ENCODE data around the gene USP46. TPM values are rescaled to one million over a fixed set of nuclear protein-coding genes. Genes with fewer than 3 reads are reported as not detected.

Gene USP46
- total and polyA plus RNA-seq, 2 of the 13 experiments (the other 11 are each of a cell fraction or from before 2014, with no cell fraction given), result 4.7 to 17.4 TPM

- TF ChIP-seq HNF4G (IDR thresholded peaks at IDR 0.05; ENCODE audit: borderline replicate concordance, low read depth, low read length) (no peak), HNF4G (CRISPR knock-in tag; IDR thresholded peaks at IDR 0.05; ENCODE audit: borderline replicate concordance, low read depth) (no peak), ZNF280B (CRISPR knock-in tag; IDR thresholded peaks at IDR 0.05; ENCODE audit: borderline replicate concordance) (no peak), ZEB1 (IDR thresholded peaks at IDR 0.05; ENCODE audit: insufficient replicate concordance, low read depth) (no peak), SKI (IDR thresholded peaks at IDR 0.05; ENCODE audit: partially characterized antibody) (no peak), SNRNP70 (IDR thresholded peaks at IDR 0.05; ENCODE audit: low read depth, low read length) (no peak), GABPB1 (CRISPR knock-in tag; IDR thresholded peaks at IDR 0.05) (0 out of 2 replicates have a peak, but pooled peaks have one; percentile 16), ZBTB42 (CRISPR knock-in tag; IDR thresholded peaks at IDR 0.05) (no peak), ZNF34 (CRISPR knock-in tag; IDR thresholded peaks at IDR 0.05; ENCODE audit: borderline replicate concordance) (no peak), HNRNPH1 (optimal IDR thresholded peaks at IDR 0.05; ENCODE audit: low read depth, low read length) (no peak), ARNT (IDR thresholded peaks at IDR 0.05) (no peak), CBX1 (IDR thresholded peaks at IDR 0.05; ENCODE audit: low read depth) (no peak), ZNF773 (CRISPR knock-in tag; IDR thresholded peaks at IDR 0.05; ENCODE audit: borderline replicate concordance) (peak; percentile 22; the same call in 1 of the 2 replicates), ZNF891 (CRISPR knock-in tag; IDR thresholded peaks at IDR 0.05) (no peak), ATF3 (CRISPR knock-in tag; IDR thresholded peaks at IDR 0.05) (0 out of 2 replicates have a peak, but pooled peaks have one; percentile 7), MEIS2 (CRISPR knock-in tag; IDR thresholded peaks at IDR 0.05) (no peak; the same call in 1 of the 2 replicates), KDM2A (CRISPR knock-in tag; IDR thresholded peaks at IDR 0.05; ENCODE audit: borderline replicate concordance, low read depth) (peak; percentile 23; the same call in 1 of the 2 replicates), ZNF768 (CRISPR knock-in tag; IDR thresholded peaks at IDR 0.05) (no peak), ZSCAN31 (CRISPR knock-in tag; IDR thresholded peaks at IDR 0.05; ENCODE audit: low read depth) (0 out of 2 replicates have a peak, but pooled peaks have one; percentile 33)
- TF ChIP-seq, protein P1, sequence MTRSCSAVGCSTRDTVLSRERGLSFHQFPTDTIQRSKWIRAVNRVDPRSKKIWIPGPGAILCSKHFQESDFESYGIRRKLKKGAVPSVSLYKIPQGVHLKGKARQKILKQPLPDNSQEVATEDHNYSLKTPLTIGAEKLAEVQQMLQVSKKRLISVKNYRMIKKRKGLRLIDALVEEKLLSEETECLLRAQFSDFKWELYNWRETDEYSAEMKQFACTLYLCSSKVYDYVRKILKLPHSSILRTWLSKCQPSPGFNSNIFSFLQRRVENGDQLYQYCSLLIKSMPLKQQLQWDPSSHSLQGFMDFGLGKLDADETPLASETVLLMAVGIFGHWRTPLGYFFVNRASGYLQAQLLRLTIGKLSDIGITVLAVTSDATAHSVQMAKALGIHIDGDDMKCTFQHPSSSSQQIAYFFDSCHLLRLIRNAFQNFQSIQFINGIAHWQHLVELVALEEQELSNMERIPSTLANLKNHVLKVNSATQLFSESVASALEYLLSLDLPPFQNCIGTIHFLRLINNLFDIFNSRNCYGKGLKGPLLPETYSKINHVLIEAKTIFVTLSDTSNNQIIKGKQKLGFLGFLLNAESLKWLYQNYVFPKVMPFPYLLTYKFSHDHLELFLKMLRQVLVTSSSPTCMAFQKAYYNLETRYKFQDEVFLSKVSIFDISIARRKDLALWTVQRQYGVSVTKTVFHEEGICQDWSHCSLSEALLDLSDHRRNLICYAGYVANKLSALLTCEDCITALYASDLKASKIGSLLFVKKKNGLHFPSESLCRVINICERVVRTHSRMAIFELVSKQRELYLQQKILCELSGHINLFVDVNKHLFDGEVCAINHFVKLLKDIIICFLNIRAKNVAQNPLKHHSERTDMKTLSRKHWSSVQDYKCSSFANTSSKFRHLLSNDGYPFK (CRISPR knock-in tag; IDR thresholded peaks at IDR 0.05; ENCODE audit: borderline replicate concordance), result no peak
- TF ChIP-seq, protein P2, sequence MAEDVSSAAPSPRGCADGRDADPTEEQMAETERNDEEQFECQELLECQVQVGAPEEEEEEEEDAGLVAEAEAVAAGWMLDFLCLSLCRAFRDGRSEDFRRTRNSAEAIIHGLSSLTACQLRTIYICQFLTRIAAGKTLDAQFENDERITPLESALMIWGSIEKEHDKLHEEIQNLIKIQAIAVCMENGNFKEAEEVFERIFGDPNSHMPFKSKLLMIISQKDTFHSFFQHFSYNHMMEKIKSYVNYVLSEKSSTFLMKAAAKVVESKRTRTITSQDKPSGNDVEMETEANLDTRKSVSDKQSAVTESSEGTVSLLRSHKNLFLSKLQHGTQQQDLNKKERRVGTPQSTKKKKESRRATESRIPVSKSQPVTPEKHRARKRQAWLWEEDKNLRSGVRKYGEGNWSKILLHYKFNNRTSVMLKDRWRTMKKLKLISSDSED (CRISPR knock-in tag; IDR thresholded peaks at IDR 0.05), result no peak
- TF ChIP-seq, protein P3, sequence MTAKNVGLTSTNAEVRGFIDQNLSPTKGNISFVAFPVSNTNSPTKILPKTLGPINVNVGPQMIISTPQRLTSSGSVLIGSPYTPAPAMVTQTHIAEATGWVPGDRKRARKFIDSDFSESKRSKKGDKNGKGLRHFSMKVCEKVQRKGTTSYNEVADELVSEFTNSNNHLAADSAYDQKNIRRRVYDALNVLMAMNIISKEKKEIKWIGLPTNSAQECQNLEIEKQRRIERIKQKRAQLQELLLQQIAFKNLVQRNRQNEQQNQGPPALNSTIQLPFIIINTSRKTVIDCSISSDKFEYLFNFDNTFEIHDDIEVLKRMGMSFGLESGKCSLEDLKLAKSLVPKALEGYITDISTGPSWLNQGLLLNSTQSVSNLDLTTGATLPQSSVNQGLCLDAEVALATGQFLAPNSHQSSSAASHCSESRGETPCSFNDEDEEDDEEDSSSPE (CRISPR knock-in tag; IDR thresholded peaks at IDR 0.05), result no peak
- TF ChIP-seq, protein P4, sequence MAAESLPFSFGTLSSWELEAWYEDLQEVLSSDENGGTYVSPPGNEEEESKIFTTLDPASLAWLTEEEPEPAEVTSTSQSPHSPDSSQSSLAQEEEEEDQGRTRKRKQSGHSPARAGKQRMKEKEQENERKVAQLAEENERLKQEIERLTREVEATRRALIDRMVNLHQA (CRISPR knock-in tag; IDR thresholded peaks at IDR 0.05), result no peak
These were observed at the start of gene USP46 (continued) for GRCh38 chr4:52659001-52659721.

All from HepG2 (cell line).